CD14-positive monocyte (primary cell): ENCODE measurements around the gene CDC42BPG. TPM values are rescaled to one million over a fixed set of nuclear protein-coding genes. Genes with fewer than 3 reads are reported as not detected.

Source experiments
- DNase-seq, 3 donors: peaks; one replicate each; pipeline ENCODE4 v3.0.0-alpha.2; 2011 to 2022
- H2AFZ ChIP-seq: 2 replicates; pipeline ENCODE4 v1.6.0; 2012; ENCODE audit warnings: mild to moderate bottlenecking, low read depth, low read length, inconsistent platforms; ENCODE audit not compliant: insufficient read depth, poor library complexity, severe bottlenecking
- H3K27ac ChIP-seq, 2 donors: 1 replicate in 1 of 2; 2 replicates in 1 of 2; pipeline ENCODE4 v1.5.1; 2012 to 2013; ENCODE audit warnings: low read length in 2 of 2, control low read depth in 1 of 2, inconsistent platforms in 1 of 2, low read depth in 1 of 2, mild to moderate bottlenecking in 1 of 2
- H3K27me3 ChIP-seq, 2 donors: one replicate each; pipeline versions ENCODE4 v1.6.0 to v1.6.1; 2011 to 2013; ENCODE audit warnings: low read length in 2 of 2; ENCODE audit not compliant: control insufficient read depth in 2 of 2, insufficient read depth in 2 of 2
- H3K36me3 ChIP-seq, 2 donors: replicated peaks in 1 of 2; 1 replicate in 1 of 2; 2 replicates in 1 of 2; pipeline versions ENCODE4 v1.5.1 to v1.6.1; 2012 to 2013; ENCODE audit warnings: low read length in 2 of 2, control low read depth in 1 of 2, inconsistent platforms in 1 of 2, mild to moderate bottlenecking in 1 of 2; ENCODE audit not compliant: insufficient read depth in 2 of 2, control insufficient read depth in 1 of 2
- H3K4me1 ChIP-seq, 2 donors: 1 replicate in 1 of 2; 2 replicates in 1 of 2; pipeline versions ENCODE4 v1.5.1 to v1.6.1; 2012 to 2013; ENCODE audit warnings: low read length in 2 of 2, control low read depth in 1 of 2, inconsistent platforms in 1 of 2, mild to moderate bottlenecking in 1 of 2, moderate library complexity in 1 of 2; ENCODE audit not compliant: insufficient read depth in 2 of 2, control insufficient read depth in 1 of 2
- H3K4me2 ChIP-seq: replicated peaks from 2 replicates; pipeline ENCODE3; 2012; ENCODE audit warnings: low read length, moderate library complexity, mild to moderate bottlenecking; ENCODE audit not compliant: poor library complexity, severe bottlenecking; ENCODE audit errors: extremely low read depth
- H3K4me3 ChIP-seq, 3 experiments: fragments of 200-600 bp in 1 of 3; sonication (generic) in 1 of 3; replicated peaks in 1 of 3; 1 replicate in 2 of 3; 2 replicates in 1 of 3; pipeline ENCODE4 v1.5.1; 2011 to 2013; ENCODE audit warnings: low read length in 3 of 3, mild to moderate bottlenecking in 3 of 3, control low read depth in 2 of 3, low read depth in 2 of 3, inconsistent platforms in 1 of 3, moderate library complexity in 1 of 3
- H3K79me2 ChIP-seq: 2 replicates; pipeline ENCODE4 v1.6.0; 2012; ENCODE audit warnings: mild to moderate bottlenecking, control low read depth, inconsistent platforms, low read length, moderate library complexity; ENCODE audit not compliant: insufficient read depth
- H3K9ac ChIP-seq: 2 replicates; pipeline ENCODE4 v1.6.0; 2017; ENCODE audit warnings: low read length, mild to moderate bottlenecking; ENCODE audit not compliant: insufficient read depth, poor library complexity, severe bottlenecking
- H3K9me3 ChIP-seq, 2 donors: replicated peaks in 1 of 2; 1 replicate in 1 of 2; 2 replicates in 1 of 2; pipeline versions ENCODE4 v1.5.1 to v1.6.1; 2012 to 2013; ENCODE audit warnings: low read length in 2 of 2, control low read depth in 1 of 2; ENCODE audit not compliant: control insufficient read depth in 1 of 2, insufficient read depth in 1 of 2
- H4K20me1 ChIP-seq: 2 replicates; pipeline ENCODE4 v1.6.0; 2012; ENCODE audit warnings: mild to moderate bottlenecking, low read length, control low read depth, moderate library complexity; ENCODE audit not compliant: insufficient read depth
- H3K27ac Mint-ChIP-seq, 7 donors: one replicate each; pipeline ENCODE4 v1.8.0; 2020; ENCODE audit warnings: mild to moderate bottlenecking in 7 of 7, mixed read lengths in 7 of 7, moderate library complexity in 6 of 7, inconsistent platforms in 2 of 7
- H3K27me3 Mint-ChIP-seq, 3 donors: one replicate each; pipeline ENCODE4 v1.8.0; 2021 to 2022; ENCODE audit warnings: low read depth in 3 of 3, mild to moderate bottlenecking in 3 of 3, mixed read lengths in 3 of 3, moderate library complexity in 3 of 3, inconsistent platforms in 1 of 3
- H3K36me3 Mint-ChIP-seq, 2 donors: one replicate each; pipeline ENCODE4 v1.8.0; 2020; ENCODE audit warnings: mixed read lengths in 2 of 2, inconsistent platforms in 1 of 2, mild to moderate bottlenecking in 1 of 2
- H3K4me1 Mint-ChIP-seq: one replicate; pipeline ENCODE4 v1.8.0; 2020; ENCODE audit warnings: mild to moderate bottlenecking, mixed read lengths
- H3K4me3 Mint-ChIP-seq, 2 donors: one replicate each; pipeline ENCODE4 v1.8.0; 2020; ENCODE audit warnings: mild to moderate bottlenecking in 2 of 2, mixed read lengths in 2 of 2, moderate library complexity in 1 of 2
- H3K9me3 Mint-ChIP-seq, 7 donors: one replicate each; pipeline ENCODE4 v1.8.0; 2020 to 2022; ENCODE audit warnings: mixed read lengths in 7 of 7, mild to moderate bottlenecking in 6 of 7, moderate library complexity in 6 of 7, inconsistent platforms in 2 of 7
- WGBS: methylation state at CpG from one replicate; pipeline ENCODE4 v1.1.5; 2013; ENCODE audit warnings: missing lambda C conversion rate; ENCODE audit not compliant: insufficient coverage; 5-methylcytosine and 5-hydroxymethylcytosine counted together
- intact Hi-C, 2 donors: fragments of 100-400 bp; cut with micrococcal nuclease; formaldehyde crosslinking; loops; one replicate each; pipeline versions ENCODE4 v1.15.0 to v1.15.1; 2023
- polyA plus RNA-seq, 3 donors: library from polyadenylated mRNA; depleted of rRNA in 1 of 3; unstranded in 2 of 3; stranded (reverse) in 1 of 3; fragments of 300-500 nt in 2 of 3; fragments of >200 nt in 1 of 3; fragmentation: Illumina TruSeq in 2 of 3; gene quantifications; 1 replicate in 2 of 3; 2 replicates in 1 of 3; pipeline ENCODE4 v1.2.3, GENCODE V29; 2012 to 2021
- TF ChIP-seq, protein P1 (sequence below): fragments of 200-600 bp; IDR thresholded peaks from one replicate; pipeline ENCODE4 v1.8.0; 2022; ENCODE audit warnings: antibody characterized with exemption, mild to moderate bottlenecking

CDC42BPG gene
- polyA plus RNA-seq, 3 donors: 0.23 TPM; not detected in 2

DNA sequence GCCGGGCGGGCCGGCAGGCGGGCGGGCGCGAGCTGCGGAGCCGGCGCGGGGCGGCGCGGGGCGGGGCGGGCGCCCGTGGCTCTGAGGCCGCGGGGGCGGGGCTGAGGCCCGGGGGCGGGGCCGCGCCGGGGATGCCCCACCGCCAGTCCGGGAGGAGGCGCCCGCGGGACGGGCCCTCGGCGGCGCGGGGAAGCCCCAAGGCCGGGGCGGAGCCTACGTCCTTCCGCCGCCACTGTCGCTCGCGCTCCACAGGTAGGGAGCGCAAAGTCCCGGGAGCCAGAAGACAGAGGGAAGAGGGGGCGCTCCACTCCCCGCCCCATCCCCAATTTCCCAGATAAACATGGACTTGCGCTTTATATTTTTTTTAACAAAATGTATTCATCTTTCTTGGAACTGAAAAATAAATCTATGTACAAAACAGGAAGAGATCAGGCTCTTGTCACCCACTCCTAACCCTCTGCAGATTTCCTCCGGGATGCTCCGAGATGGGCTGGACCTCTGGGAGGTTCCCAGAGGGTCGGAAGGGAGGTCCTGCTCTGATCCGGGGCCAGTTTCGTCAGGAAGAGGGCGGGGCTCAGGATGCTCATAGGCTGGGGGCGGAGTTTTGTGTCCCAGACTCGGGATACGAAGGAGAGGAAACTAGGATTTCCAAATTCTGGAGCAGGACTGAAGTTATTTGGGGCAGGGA is 41.2 kb downstream of the CDC42BPG start, which contains the start of gene MAP4K2:
Gene MAP4K2, minus strand, starts transcription at position 57 of the 688 bp plus-strand sequence. CDS start 65 bp downstream, outside the sequence.
- H3K27ac Mint-ChIP-seq: peak within 1 kb of the TSS; percentile 92 to 98 (median 95)
- peaks cover 13 to 52% of the 10 kb centered on the region in 2 donors for H3K36me3 ChIP-seq
- H3K4me3 Mint-ChIP-seq: peak within 1 kb of the TSS; percentile 87
- intact Hi-C loops: no loop called here
- H3K79me2 ChIP-seq: peaks cover 6% of the 10 kb centered on the region
- H3K4me3 ChIP-seq: peak within 1 kb of the TSS; percentile 78 to 94 (median 82)
- H3K9me3 ChIP-seq: no peaks in the 10 kb centered on the region
- peaks cover 29 to 42% of the 10 kb centered on the region in 2 donors for H3K4me1 ChIP-seq
- H3K9me3 Mint-ChIP-seq: no peaks in the 10 kb centered on the region
- peak; percentile 58 to 81 (median 79) for DNase-seq
- peak within 1 kb of the TSS; percentile 80 to 84 for H3K27ac ChIP-seq
- peaks cover 31 to 43% of the 10 kb centered on the region in 2 donors for H3K36me3 Mint-ChIP-seq
- H3K27me3 Mint-ChIP-seq: peaks cover 0 to 3% (median under 1%) of the 10 kb centered on the region in 3 donors
- 0% methylated on average over 37 of the region's 58 CpGs for WGBS
- no peaks in the 10 kb centered on the region for H4K20me1 ChIP-seq
- no peaks in the 10 kb centered on the region for H3K27me3 ChIP-seq
- peak within 1 kb of the TSS; percentile 43 for H3K9ac ChIP-seq
- TF ChIP-seq, protein P1, sequence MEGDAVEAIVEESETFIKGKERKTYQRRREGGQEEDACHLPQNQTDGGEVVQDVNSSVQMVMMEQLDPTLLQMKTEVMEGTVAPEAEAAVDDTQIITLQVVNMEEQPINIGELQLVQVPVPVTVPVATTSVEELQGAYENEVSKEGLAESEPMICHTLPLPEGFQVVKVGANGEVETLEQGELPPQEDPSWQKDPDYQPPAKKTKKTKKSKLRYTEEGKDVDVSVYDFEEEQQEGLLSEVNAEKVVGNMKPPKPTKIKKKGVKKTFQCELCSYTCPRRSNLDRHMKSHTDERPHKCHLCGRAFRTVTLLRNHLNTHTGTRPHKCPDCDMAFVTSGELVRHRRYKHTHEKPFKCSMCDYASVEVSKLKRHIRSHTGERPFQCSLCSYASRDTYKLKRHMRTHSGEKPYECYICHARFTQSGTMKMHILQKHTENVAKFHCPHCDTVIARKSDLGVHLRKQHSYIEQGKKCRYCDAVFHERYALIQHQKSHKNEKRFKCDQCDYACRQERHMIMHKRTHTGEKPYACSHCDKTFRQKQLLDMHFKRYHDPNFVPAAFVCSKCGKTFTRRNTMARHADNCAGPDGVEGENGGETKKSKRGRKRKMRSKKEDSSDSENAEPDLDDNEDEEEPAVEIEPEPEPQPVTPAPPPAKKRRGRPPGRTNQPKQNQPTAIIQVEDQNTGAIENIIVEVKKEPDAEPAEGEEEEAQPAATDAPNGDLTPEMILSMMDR: no peak
- peaks cover 49% of the 10 kb centered on the region for H3K4me1 Mint-ChIP-seq
- H3K4me2 ChIP-seq: peak within 1 kb of the TSS; percentile 86
- peak within 1 kb of the TSS; percentile 78 for H2AFZ ChIP-seq

DNA sequence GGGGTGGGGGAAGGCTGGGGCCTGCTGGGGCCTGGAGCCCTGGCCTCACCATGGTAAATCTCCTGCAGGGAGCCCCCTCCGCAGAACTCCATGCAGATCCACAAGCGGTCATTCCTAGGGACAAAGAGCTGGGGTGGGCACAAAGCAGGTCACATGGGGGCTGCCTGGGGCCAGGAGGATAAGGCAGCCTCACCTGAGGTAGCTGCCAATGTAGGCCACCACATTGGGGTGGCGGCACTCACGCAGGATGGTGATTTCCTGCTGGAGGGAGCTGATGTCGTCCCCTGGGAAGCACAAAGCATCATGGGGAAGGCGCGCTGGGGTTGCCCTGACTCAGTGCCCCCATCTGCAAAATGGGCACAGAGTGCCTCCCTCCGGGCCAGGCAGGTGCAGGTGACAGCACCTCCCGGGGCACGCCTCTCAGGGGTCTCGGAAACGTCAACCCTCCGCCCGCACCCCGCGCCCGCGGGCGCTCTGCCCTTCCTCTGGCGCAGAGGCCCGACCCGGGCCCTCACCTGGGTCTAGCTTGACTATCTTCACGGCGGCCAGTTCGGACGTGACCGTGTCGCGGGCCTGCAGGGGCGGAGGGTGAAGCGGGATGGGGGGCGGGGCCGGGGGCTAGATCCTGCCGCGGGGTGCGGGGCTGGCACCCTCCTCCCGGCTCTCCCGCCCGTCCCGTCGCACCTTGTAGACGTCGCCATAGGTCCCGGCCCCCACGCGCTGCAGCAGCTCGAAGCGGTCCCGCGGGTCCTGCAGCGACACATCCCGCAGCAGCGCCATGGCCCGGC is 41.9 kb downstream of the CDC42BPG start:
- Histone ChIP-seq H3K4me2 (peak overlapping the region; percentile 86), H3K36me3 (peaks cover 13 to 48% of the 10 kb centered on the region in 2 donors), H3K79me2 (peaks cover 6% of the 10 kb centered on the region), H4K20me1 (no peaks in the 10 kb centered on the region), H2AFZ (peak overlapping the region; percentile 62), H3K9ac (peak overlapping the region; percentile 43), H3K27ac (peak overlapping the region in 1 of 2 donors; percentile 25), H3K9me3 (no peaks in the 10 kb centered on the region), H3K4me3 (peak overlapping the region; percentile 48 to 94 (median 65)), H3K4me1 (peaks cover 29 to 42% of the 10 kb centered on the region in 2 donors), H3K27me3 (no peaks in the 10 kb centered on the region)
- H3K4me1 Mint-ChIP-seq: peaks cover 46% of the 10 kb centered on the region
- TF ChIP-seq, protein P1: no peak
- DNase-seq: peak in 1 of 3 donors; percentile 12
- peak overlapping the region; percentile 76 to 82 for H3K4me3 Mint-ChIP-seq
- H3K27ac Mint-ChIP-seq: peak overlapping the region in 3 of 7 donors; percentile 9 to 78 (median 46)
- peaks cover 0 to 3% (median 0%) of the 10 kb centered on the region in 3 donors for H3K27me3 Mint-ChIP-seq
- H3K36me3 Mint-ChIP-seq: peaks cover 28 to 43% of the 10 kb centered on the region in 2 donors
- intact Hi-C loops: no loop called here
- WGBS: 2% methylated on average over 52 of the region's 54 CpGs
- H3K9me3 Mint-ChIP-seq: peaks cover 0 to 3% (median 0%) of the 10 kb centered on the region in 7 donors
